Umbilical cord (tissue), 2 donors: ENCODE data around the gene KRT78. TPM values are rescaled to one million over a fixed set of nuclear protein-coding genes. Genes with fewer than 3 reads are reported as not detected.
"Not testable (repeated sequence)": the region's sequence is repeated elsewhere in the genome, so short reads cannot be mapped to it uniquely, and the experiment has no call there.

Source experiments
- DNase-seq: peaks from one replicate; pipeline ENCODE4 v3.0.0-alpha.2; 2015; ENCODE audit warnings: low spot score
- total RNA-seq: library from RNA; depleted of rRNA; stranded (reverse); fragments of >200 nt; gene quantifications from one replicate; pipeline ENCODE4 v1.2.3, GENCODE V29; 2014; ENCODE audit warnings: low replicate concordance; ENCODE audit not compliant: insufficient read depth

Gene KRT78
- total RNA-seq, 1 donor from 2014 or later = 8.7 TPM

DNA sequence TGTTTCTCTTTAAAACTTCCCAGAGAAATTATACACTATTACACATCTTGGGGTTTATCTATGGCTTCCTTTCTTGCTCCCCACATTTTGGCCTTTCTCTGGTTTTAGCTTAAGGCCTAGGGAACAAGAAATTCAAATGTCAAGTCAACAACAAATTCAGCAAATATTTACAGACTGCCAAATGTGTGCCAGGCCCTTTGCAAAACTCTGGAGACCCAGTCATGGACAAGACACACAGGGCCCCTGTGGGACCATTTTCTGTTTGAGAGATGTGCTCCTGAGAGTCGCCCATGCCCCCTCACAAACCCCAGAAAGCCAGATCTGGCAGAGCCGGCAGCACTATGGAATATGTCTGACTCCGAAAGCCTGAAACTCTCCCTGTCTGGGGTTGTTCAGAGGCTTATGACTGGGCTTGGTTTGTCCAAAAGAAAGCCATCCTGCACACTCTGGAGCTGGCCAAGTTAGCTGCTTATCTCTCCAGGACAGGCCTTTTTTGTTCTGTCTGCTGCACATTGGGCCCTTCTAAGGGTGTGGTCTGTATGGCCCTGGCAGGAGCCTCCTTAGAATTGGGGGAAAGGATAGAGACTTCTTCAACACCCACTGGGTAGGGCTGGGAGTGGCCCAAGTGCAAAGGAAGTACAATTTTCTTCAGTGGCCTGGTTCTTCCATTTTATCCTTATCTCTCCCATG is 51.8 kb downstream of the KRT78 start:
- DNase-seq = peak; percentile 45

DNA sequence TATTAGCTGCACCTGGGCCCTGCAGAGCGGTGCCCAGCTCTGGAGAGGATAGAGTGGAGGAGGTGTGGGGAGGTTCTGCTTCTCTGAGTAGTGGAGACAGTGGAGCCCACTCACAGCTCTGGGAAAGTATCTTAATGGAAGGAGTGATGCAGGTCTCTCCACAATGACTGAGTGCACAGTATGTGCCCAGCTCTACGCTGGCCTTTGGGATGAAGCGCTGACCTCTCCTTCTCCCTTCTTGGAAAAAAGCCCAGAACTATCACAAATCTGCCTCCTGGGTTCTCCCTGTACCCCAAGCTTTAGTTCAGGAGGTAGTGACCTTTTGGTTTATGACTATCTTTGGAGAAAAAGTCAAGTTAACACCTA is 52.4 kb downstream of the KRT78 start:
- no peak for DNase-seq

- DNase-seq = no peak
Measured at GRCh38 chr12:52795694-52796428, 52.9 kb downstream of the KRT78 start, which contains the start of gene KRT3. KRT3 (minus strand) TSS chr12:52796117; CDS start chr12:52796042, 75 bp downstream.

GRCh38 chr12:52795332-52795674 is 53.5 kb downstream of the KRT78 start:
- DNase-seq = not testable (repeated sequence)

DNA sequence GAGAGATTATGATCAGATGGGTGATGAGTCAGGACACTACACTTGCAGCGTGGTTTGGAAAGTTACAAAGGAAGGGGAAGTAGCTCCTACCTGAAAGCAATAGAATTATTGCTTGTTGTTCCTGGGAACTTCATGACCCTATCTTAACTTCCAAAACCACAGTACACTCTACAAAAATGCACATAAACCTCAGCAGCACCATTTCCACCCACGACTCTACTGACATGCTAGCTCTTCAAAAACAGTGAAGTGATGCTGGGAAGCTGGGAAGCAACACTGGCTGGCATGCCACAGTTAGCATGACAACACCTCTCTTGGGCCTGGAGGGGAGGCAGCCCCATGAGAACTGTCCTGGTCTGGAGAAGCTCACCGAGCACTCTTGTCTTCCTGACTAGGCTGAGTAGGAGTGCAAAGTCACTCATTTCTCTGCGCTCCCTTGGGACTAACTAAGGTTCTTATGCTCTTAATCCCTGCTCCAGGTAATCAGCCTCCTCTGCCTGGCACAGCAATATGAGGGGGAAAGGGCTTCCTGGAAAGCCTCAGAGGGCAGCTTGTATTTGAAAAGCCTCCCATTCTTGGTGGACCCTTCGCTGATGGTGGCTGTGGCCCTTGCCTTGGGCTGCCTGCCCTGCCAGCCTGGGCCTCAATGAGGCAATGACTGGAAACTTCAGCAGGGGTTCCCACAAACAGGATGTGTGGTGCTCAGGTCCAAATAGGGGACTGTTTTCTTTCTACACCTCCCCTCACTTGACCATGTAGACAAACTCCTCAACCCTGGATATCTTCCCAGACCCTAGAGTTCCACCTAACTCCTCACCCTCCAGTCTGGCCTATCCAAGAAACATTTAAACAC is 54.1 kb downstream of the KRT78 start:
- DNase-seq = no peak

DNA sequence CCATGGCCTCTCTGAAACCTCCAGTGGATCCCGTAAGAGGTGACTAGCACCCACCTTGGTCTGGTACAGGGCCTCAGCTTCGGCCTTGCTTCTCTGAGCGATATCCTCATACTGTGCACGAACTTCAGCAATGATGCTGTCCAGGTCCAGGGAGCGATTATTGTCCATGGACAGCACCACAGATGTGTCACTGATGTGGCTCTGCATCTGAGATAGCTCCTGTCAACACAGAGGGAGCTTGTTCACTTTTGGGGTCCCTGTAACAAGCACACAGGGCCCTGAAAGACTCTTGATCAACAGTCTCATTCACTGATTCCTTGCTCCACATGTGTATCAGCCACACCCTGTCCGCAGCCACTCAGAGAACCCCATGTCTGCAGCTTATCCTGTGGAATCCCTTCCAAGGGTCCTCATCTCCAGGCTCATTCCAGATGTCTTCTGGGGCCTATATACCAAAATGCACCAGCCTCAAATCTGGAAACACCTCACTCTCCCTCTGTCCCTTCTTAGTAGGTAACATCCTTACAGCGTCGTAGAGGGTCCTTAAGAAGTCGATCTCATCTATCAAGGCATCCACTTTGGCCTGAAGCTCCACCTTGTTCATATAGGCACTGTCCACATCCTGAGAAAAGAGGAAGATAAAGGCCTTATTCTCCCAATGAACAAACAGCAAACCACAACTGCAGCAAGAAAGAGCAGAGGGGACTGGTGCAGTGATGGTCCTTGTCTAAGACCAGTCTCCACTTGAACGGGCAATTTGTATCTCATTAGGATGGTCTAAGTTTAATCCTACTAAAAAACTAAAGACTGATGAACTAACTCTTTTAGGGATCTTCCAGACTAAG is 56.4 kb downstream of the KRT78 start:
- no peak for DNase-seq

DNA sequence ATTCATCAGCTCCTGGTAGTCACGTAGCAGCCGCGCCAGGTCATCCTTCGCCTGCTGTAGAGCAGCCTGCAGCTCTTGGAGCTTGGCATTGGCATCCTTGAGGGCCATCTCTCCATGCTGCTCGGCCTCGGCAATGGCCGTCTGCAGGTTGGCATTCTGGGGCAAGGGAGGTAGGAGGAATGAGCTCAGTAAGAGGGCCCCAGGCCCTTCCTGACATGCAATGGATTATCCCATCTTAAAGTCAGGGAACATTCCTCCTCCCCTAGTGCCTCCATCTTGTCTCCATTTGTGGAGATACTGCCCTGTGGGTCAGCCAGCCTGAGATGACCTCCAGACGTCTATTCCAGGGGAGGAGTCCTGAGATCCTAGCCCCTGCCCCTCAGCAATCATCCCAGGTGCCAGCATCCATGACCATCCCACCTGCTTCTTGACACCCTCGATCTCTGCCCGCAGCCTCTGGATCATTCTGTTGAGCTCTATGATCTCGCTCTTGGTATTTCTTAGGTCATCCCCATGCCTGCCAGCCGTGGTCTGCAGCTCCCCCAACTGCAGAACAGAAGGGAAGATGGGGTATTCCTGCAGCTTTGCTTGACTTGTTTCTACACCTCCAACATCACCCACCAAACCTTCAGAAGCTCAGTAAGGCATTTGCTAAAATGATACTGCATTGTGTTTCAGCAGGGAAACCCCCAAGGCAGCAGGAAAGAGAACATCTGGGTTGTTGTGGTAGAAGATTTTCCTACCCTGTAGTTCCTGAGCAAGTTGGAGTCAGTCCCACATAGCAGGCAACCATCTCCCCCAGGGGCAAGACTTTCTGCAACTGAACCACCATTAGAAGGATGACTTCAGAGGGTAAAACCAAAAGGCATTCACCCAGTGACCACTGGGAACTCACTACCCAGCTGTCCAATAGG is 57.3 kb downstream of the KRT78 start:
- no peak for DNase-seq

GRCh38 chr12:52790427-52791270 is 58.1 kb downstream of the KRT78 start:
- DNase-seq = peak; percentile 82

GRCh38 chr12:52789637-52790426 is 59.0 kb downstream of the KRT78 start:
- DNase-seq = peak; percentile 13

DNA sequence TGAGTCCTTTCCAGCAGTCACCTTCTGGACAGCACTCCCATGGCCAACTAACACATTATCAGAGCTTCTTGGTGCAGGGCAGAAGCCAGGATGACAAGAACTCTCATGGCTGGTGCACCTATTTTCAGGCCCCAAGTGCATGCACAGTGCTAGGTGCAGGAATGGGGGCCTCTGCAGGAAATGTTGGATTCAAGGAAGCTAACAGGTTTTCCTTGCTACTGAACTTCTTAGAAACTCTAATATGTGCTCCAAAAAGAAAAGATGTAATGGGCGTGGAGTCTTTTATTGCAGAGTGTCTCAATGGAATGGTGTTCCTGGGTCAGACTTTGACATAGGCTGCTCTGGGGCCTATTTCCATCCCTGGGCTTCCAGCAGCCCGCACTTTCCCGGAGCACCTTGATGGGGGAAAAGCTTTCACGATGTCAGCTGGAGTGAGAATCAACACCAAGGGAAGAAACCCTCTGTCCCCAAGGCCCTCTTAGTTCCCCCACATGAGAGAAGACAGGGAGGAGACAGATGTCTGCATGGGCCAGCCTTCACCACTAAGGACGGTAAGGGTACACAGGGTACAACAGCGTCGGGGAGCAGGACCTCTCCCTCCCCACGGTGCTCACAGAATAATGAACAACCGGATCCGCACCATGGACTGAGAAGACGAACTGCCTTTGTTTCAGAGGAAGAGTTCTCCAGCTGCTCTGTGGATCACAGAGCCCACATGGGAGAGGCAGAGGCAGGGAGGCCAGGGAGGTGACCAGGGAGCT is 59.7 kb downstream of the KRT78 start:
- DNase-seq = no peak

GRCh38 chr12:52788192-52788875 is 60.5 kb downstream of the KRT78 start:
- peak; percentile 20 for DNase-seq

Other genes with a start within 250 kb of the KRT78 start
- gene KRT72, start 247.5 kb downstream of the KRT78 start, total RNA-seq = 1.2 TPM
- gene KRT73, start 230.4 kb downstream of the KRT78 start, total RNA-seq = not detected
- gene KRT2, start 196.8 kb downstream of the KRT78 start, total RNA-seq = 0.48 TPM
- gene KRT1, start 168.6 kb downstream of the KRT78 start, total RNA-seq = 4.1 TPM
- gene KRT77, start 145.5 kb downstream of the KRT78 start, total RNA-seq = 0.96 TPM
- 2.2 TPM for gene KRT76, start 71.6 kb downstream of the KRT78 start, total RNA-seq
- not detected for gene KRT3, start 52.9 kb downstream of the KRT78 start, total RNA-seq
- 77.5 TPM for gene KRT4, start 34.9 kb downstream of the KRT78 start, total RNA-seq
- gene KRT79, start 14.7 kb downstream of the KRT78 start, total RNA-seq = not detected
- gene KRT8, start 56.1 kb upstream of the KRT78 start, total RNA-seq = 94.6 TPM
- 87.9 TPM for gene KRT18, start 100.1 kb upstream of the KRT78 start, total RNA-seq
- 833 TPM for gene EIF4B, start 157.5 kb upstream of the KRT78 start, total RNA-seq
- 39.7 TPM for gene TNS2, start 201.1 kb upstream of the KRT78 start, total RNA-seq
- gene SPRYD3, start 230.4 kb upstream of the KRT78 start, total RNA-seq = 14.2 TPM
- gene IGFBP6, start 248.7 kb upstream of the KRT78 start, total RNA-seq = 112 TPM